Activated B cell treated with CpG ODN at 0.5 μM for 24 hours (primary cell): ENCODE data around the gene LRRC8A. TPM values are rescaled to one million over a fixed set of nuclear protein-coding genes. Genes with fewer than 3 reads are reported as not detected.

ENCODE experiments used
- ATAC-seq: fragments of 200-7000 bp; cut with Tn5 transposase; one replicate; pipeline ENCODE4 v1.10.0; 2021; ENCODE audit warnings: low read depth, mild to moderate bottlenecking, moderate library complexity
- CTCF ChIA-PET: fragments of 350-600 bp; sonication (Branson Sonifier 250); formaldehyde crosslinking; loops from one replicate; lab custom pipeline; 2021; ENCODE audit warnings: antibody characterized with exemption; lab: Charles Lee
- POLR2A ChIA-PET: fragments of 350-600 bp; sonication (Branson Sonifier 250); formaldehyde crosslinking; loops from one replicate; lab custom pipeline; 2021; ENCODE audit warnings: antibody characterized with exemption; lab: Charles Lee
- DNase-seq: peaks from one replicate; pipeline ENCODE4 v3.0.0; 2022
- H3K27ac Mint-ChIP-seq: one replicate; pipeline ENCODE4 v1.8.0; 2020; ENCODE audit warnings: mixed read lengths
- H3K27me3 Mint-ChIP-seq: one replicate; pipeline ENCODE4 v1.8.0; 2021; ENCODE audit warnings: mixed read lengths
- H3K36me3 Mint-ChIP-seq: one replicate; pipeline ENCODE4 v1.8.0; 2021; ENCODE audit warnings: low read depth, mixed read lengths
- H3K4me1 Mint-ChIP-seq: one replicate; pipeline ENCODE4 v1.8.0; 2021; ENCODE audit warnings: mixed read lengths
- H3K4me3 Mint-ChIP-seq: one replicate; pipeline ENCODE4 v1.8.0; 2020; ENCODE audit warnings: mild to moderate bottlenecking, mixed read lengths
- H3K9me3 Mint-ChIP-seq: one replicate; pipeline ENCODE4 v1.8.0; 2020; ENCODE audit warnings: mixed read lengths
- intact Hi-C: fragments of 100-400 bp; cut with micrococcal nuclease; formaldehyde crosslinking; loops from one replicate; pipeline ENCODE4 v1.15.1; 2024
- total RNA-seq: library from RNA; stranded (reverse); gene quantifications from 2 replicates; pipeline ENCODE4 v1.2.3, GENCODE V29; 2022
- TF ChIP-seq, protein P1 (sequence below): fragments of 200-600 bp; IDR thresholded peaks from one replicate; pipeline ENCODE4 v1.8.0; 2022; ENCODE audit warnings: antibody characterized with exemption, mild to moderate bottlenecking

The LRRC8A gene
- total RNA-seq, 1 donor from 2014 or later = 10.4 TPM

DNA sequence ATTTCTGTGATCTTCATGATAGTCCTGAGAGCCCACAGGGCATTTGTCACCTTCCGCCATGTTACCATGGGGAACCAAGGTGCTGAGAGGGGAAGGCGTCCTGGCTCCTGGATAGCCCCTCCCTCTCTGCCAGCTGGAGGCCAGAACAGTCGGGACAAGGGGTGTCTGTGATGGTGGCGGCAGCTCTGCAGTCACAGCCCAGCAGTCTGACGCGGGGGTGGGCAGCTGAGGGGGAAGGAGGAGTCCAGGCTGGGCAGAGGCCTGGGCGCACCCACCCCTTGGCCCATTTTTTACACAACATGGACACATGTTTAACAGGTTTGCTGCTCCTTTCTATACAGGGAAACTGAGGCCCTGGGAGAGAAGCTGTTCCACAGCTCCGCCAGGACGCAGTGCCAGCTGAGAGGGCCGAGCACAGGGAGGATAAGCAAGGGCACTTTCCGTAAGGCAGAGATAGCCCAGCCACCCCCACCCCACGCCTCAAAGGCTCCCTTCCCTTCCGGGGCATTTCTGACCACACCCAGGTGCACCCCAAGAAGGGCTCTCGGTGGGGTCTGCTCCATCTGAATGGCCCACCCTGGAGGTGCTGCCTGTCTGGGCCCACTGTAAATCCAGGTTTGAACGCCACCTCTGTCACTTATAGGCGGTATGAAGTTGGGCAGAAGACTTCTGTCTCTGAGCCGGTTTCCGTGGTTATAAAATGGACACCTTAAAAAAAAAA is 17.1 kb downstream of the LRRC8A start:
- H3K4me3 Mint-ChIP-seq = no peak overlapping the region
- H3K36me3 Mint-ChIP-seq = peaks cover 23% of the 10 kb centered on the region
- TF ChIP-seq, protein P1, sequence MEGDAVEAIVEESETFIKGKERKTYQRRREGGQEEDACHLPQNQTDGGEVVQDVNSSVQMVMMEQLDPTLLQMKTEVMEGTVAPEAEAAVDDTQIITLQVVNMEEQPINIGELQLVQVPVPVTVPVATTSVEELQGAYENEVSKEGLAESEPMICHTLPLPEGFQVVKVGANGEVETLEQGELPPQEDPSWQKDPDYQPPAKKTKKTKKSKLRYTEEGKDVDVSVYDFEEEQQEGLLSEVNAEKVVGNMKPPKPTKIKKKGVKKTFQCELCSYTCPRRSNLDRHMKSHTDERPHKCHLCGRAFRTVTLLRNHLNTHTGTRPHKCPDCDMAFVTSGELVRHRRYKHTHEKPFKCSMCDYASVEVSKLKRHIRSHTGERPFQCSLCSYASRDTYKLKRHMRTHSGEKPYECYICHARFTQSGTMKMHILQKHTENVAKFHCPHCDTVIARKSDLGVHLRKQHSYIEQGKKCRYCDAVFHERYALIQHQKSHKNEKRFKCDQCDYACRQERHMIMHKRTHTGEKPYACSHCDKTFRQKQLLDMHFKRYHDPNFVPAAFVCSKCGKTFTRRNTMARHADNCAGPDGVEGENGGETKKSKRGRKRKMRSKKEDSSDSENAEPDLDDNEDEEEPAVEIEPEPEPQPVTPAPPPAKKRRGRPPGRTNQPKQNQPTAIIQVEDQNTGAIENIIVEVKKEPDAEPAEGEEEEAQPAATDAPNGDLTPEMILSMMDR = no peak
- H3K4me1 Mint-ChIP-seq = peaks cover 60% of the 10 kb centered on the region
- H3K27ac Mint-ChIP-seq = peak overlapping the region; percentile 84
- DNase-seq (no peak), ATAC-seq (no peak)
- H3K27me3 Mint-ChIP-seq = no peaks in the 10 kb centered on the region
- intact Hi-C loops = no loop called here
- POLR2A ChIA-PET = no interaction called here
- CTCF ChIA-PET = no interaction called here
- H3K9me3 Mint-ChIP-seq = no peaks in the 10 kb centered on the region

DNA sequence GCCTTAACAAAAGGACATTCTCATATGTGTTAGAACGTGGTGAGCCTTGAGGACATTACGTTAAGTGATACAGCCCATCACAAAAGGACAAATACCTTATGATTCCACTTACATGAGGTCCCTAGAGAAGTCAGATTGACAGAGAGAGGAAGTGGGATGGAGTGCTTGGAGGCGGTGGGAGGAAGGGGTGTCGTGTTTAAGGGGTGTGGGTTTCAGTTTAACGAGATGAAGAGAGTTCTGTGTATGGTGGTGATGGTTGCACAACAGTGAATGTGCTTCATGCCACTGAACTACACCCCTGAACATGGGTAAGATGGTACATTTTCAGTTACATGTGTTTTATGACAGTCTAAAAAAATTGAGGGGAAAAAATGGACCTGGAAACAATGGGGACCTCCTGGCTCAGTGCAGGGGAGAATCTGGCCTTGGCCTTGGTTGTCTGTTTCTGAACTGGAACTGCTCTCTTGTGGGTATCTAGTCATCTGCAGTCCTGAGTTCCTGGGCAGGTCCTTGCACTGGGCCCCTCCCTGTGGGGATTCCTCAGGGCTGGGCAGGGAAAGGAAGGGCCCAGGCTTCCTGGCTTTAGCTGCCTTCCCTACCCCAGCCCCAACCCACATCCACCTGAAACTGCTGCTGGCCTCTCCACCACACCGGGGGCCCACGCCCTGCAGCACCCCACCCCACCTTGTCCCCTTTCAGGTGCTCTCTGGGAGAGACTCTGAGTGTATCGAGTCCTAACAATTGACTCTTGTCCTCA is 17.8 kb downstream of the LRRC8A start:
- DNase-seq (no peak), ATAC-seq (no peak)
- ChIA-PET POLR2A (no interaction called here), CTCF (no interaction called here)
- no peaks in the 10 kb centered on the region for H3K27me3 Mint-ChIP-seq
- intact Hi-C loops = no loop called here
- H3K9me3 Mint-ChIP-seq = no peaks in the 10 kb centered on the region
- TF ChIP-seq, protein P1 = no peak
- H3K27ac Mint-ChIP-seq = peak overlapping the region; percentile 84
- H3K4me1 Mint-ChIP-seq = peaks cover 60% of the 10 kb centered on the region
- peaks cover 22% of the 10 kb centered on the region for H3K36me3 Mint-ChIP-seq
- H3K4me3 Mint-ChIP-seq = no peak overlapping the region

- intact Hi-C loops = no loop called here
- Mint-ChIP-seq H3K9me3 (no peaks in the 10 kb centered on the region), H3K27me3 (no peaks in the 10 kb centered on the region), H3K4me3 (no peak overlapping the region), H3K4me1 (peaks cover 48% of the 10 kb centered on the region), H3K27ac (peak overlapping the region; percentile 95), H3K36me3 (peaks cover 8% of the 10 kb centered on the region)
- TF ChIP-seq, protein P1 = no peak
- DNase-seq = no peak
- POLR2A ChIA-PET = interaction anchor here (0.6 to 1.4 kb wide), 3 partner anchors 8 to 115 kb away, joined by 3 to 4 read pairs (median 4); partner anchors contain the start of gene KYAT1
- no peak for ATAC-seq
- CTCF ChIA-PET = interaction anchor here (0.7 kb wide), 1 partner anchor 141 kb away, joined by 4 read pairs; no protein-coding TSS in a partner anchor
These were observed 19.4 kb downstream of the LRRC8A start for GRCh38 chr9:128901379-128901778.

DNA sequence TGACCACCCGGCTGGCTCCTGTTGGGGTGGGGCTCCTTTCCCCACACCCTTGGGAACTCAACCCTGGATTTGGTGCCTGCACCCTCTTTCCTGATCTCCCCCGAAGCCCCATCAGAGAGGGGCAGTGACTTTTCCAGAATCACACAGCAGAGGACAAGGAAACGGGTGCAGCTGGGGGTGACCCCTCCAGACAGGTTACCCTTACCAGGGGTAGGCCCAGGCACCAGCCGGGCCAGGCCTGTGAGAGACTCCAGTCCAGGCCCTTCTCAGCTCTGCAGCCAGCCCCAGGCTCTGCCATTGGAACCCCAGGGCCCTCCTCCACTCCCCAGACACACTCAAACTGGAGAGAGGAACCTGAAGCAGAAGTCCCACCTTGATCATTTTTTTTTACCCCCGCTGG is 19.9 kb downstream of the LRRC8A start:
- H3K4me3 Mint-ChIP-seq = peak overlapping the region; percentile 64
- peaks cover 48% of the 10 kb centered on the region for H3K4me1 Mint-ChIP-seq
- DNase-seq (no peak), ATAC-seq (no peak)
- no peaks in the 10 kb centered on the region for H3K27me3 Mint-ChIP-seq
- H3K27ac Mint-ChIP-seq = peak overlapping the region; percentile 95
- ChIA-PET CTCF (interaction anchor here (0.7 kb wide), 1 partner anchor 141 kb away, joined by 4 read pairs; no protein-coding TSS in a partner anchor), POLR2A (interaction anchor here (0.6 to 1.4 kb wide), 3 partner anchors 8 to 115 kb away, joined by 3 to 4 read pairs (median 4); partner anchors contain the start of gene KYAT1)
- no peaks in the 10 kb centered on the region for H3K9me3 Mint-ChIP-seq
- intact Hi-C loops = loop anchor here (1.0 to 2.0 kb wide), 2 partner anchors 20 to 39 kb away; partner anchors contain the start of gene LRRC8A
- peaks cover 6% of the 10 kb centered on the region for H3K36me3 Mint-ChIP-seq
- TF ChIP-seq, protein P1 = no peak
